HL-60 (cell line): Measurements from ENCODE around the gene PLK2.
A peak's percentile ranks its signal among the peaks of the same experiment; 100 is the strongest.

Experiments
- DNase-seq, 2 experiments: peaks; one replicate each; pipeline ENCODE4 v3.0.0-alpha.2; 2010 to 2020; ENCODE audit warnings: low read depth in 1 of 2, low spot score in 1 of 2
- H3K27ac ChIP-seq: fragments of 250-450 bp; sonication (Bioruptor Pico); replicated peaks from 2 replicates; pipeline ENCODE4 v1.5.1; 2020; ENCODE audit warnings: mild to moderate bottlenecking, moderate library complexity
- H3K27me3 ChIP-seq: fragments of 250-450 bp; sonication (Bioruptor Pico); 2 replicates; pipeline ENCODE4 v1.5.1; 2021; ENCODE audit warnings: mild to moderate bottlenecking, moderate library complexity; ENCODE audit not compliant: insufficient read depth, poor library complexity, severe bottlenecking
- H3K4me3 ChIP-seq: replicated peaks from 2 replicates; pipeline ENCODE4 v1.5.1; 2011; ENCODE audit warnings: mild to moderate bottlenecking, control low read depth, low read length; ENCODE audit not compliant: insufficient read depth
- GABPA ChIP-seq: IDR thresholded peaks from 2 replicates; pipeline ENCODE4 v1.6.1; 2012; ENCODE audit warnings: low read depth
- POLR2AphosphoS5 ChIP-seq: IDR thresholded peaks from 2 replicates; pipeline ENCODE4 v1.6.1; 2012; ENCODE audit warnings: low read depth
- SPI1 ChIP-seq: IDR thresholded peaks from 2 replicates; pipeline ENCODE4 v1.6.1; 2012; ENCODE audit warnings: low read depth, mild to moderate bottlenecking, borderline replicate concordance
- long read RNA-seq: library from polyadenylated mRNA; unstranded; transcript quantifications from one replicate; pipeline ENCODE4 v2.0.0, GENCODE V29; 2020
- TF ChIP-seq, protein P1 (sequence below): IDR thresholded peaks from 2 replicates; pipeline ENCODE4 v1.6.1; 2012; ENCODE audit warnings: low read depth; ENCODE audit not compliant: insufficient replicate concordance
- TF ChIP-seq, protein P2 (sequence below): IDR thresholded peaks from one replicate; pipeline ENCODE4 v1.5.1; 2011; ENCODE audit warnings: low read length, control low read depth, inconsistent platforms; ENCODE audit not compliant: insufficient read depth

Gene PLK2
- long read RNA-seq, partial matches to known transcripts, result 0 of 1 reads
- long read RNA-seq, other reads (novel, unspliced or antisense), result 0 of 1 reads

DNA sequence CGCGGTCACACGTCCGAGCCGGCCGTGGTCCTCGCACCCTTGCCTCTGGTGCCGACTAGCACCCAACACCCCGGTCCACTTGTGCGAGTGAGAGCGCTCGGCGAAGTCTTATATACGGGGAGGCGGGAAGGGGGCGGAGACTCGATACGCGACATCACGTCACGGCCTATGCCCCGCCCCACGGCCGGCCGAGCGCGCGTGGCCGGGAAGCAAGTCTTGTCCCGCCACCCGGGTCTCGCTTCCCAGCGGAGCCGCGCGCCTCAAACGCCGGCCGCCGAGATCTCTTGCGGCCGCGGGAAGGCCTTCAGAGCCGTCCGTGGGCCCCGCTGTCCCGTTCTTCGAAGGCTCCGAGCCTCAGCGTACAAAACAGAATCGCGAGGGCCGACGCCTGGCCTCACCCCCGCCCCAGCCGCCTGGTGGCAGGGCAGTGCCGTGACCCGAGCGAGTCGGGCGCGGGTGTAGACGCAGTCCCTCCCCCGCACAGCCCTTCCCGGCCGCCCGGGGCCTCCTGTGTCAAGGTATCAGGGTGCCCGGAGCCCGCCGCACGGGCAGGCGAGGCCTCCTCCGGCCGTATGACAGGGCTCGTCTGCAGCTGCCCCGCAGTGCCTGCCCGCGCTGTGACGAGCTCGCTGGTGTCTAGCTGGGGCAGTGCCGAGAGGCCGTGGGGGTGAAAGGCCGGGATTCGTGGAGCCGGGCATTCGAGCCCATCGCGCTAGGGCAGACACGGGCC is at the start of gene PLK2:
Gene PLK2, minus strand, starts transcription at position 85 of the 730 bp plus-strand sequence. CDS start 127 bp downstream, outside the sequence.
- Histone ChIP-seq H3K27me3 (no peaks in the 10 kb centered on the region), H3K27ac (peak within 1 kb of the TSS; percentile 49), H3K4me3 (peak within 1 kb of the TSS; percentile 48)
- peak; percentile 49 to 53 for DNase-seq
- TF ChIP-seq, protein P1, sequence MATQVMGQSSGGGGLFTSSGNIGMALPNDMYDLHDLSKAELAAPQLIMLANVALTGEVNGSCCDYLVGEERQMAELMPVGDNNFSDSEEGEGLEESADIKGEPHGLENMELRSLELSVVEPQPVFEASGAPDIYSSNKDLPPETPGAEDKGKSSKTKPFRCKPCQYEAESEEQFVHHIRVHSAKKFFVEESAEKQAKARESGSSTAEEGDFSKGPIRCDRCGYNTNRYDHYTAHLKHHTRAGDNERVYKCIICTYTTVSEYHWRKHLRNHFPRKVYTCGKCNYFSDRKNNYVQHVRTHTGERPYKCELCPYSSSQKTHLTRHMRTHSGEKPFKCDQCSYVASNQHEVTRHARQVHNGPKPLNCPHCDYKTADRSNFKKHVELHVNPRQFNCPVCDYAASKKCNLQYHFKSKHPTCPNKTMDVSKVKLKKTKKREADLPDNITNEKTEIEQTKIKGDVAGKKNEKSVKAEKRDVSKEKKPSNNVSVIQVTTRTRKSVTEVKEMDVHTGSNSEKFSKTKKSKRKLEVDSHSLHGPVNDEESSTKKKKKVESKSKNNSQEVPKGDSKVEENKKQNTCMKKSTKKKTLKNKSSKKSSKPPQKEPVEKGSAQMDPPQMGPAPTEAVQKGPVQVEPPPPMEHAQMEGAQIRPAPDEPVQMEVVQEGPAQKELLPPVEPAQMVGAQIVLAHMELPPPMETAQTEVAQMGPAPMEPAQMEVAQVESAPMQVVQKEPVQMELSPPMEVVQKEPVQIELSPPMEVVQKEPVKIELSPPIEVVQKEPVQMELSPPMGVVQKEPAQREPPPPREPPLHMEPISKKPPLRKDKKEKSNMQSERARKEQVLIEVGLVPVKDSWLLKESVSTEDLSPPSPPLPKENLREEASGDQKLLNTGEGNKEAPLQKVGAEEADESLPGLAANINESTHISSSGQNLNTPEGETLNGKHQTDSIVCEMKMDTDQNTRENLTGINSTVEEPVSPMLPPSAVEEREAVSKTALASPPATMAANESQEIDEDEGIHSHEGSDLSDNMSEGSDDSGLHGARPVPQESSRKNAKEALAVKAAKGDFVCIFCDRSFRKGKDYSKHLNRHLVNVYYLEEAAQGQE, result no peak
- TF ChIP-seq SPI1, result no peak
- TF ChIP-seq, protein P2, sequence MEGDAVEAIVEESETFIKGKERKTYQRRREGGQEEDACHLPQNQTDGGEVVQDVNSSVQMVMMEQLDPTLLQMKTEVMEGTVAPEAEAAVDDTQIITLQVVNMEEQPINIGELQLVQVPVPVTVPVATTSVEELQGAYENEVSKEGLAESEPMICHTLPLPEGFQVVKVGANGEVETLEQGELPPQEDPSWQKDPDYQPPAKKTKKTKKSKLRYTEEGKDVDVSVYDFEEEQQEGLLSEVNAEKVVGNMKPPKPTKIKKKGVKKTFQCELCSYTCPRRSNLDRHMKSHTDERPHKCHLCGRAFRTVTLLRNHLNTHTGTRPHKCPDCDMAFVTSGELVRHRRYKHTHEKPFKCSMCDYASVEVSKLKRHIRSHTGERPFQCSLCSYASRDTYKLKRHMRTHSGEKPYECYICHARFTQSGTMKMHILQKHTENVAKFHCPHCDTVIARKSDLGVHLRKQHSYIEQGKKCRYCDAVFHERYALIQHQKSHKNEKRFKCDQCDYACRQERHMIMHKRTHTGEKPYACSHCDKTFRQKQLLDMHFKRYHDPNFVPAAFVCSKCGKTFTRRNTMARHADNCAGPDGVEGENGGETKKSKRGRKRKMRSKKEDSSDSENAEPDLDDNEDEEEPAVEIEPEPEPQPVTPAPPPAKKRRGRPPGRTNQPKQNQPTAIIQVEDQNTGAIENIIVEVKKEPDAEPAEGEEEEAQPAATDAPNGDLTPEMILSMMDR, result no peak
- no peak for TF ChIP-seq POLR2AphosphoS5
- TF ChIP-seq GABPA, result no peak

GRCh38 chr5:58507715-58508114 is 47.8 kb upstream of the PLK2 start:
- peak in 1 of 2 experiments; percentile 42 for DNase-seq
- TF ChIP-seq POLR2AphosphoS5, result no peak
- TF ChIP-seq SPI1, result peak; percentile 2; the same call in 1 of the 2 replicates
- Histone ChIP-seq H3K27ac (peak overlapping the region; percentile 11; the same call in 1 of the 2 replicates), H3K4me3 (no peak overlapping the region), H3K27me3 (no peaks in the 10 kb centered on the region)

DNA sequence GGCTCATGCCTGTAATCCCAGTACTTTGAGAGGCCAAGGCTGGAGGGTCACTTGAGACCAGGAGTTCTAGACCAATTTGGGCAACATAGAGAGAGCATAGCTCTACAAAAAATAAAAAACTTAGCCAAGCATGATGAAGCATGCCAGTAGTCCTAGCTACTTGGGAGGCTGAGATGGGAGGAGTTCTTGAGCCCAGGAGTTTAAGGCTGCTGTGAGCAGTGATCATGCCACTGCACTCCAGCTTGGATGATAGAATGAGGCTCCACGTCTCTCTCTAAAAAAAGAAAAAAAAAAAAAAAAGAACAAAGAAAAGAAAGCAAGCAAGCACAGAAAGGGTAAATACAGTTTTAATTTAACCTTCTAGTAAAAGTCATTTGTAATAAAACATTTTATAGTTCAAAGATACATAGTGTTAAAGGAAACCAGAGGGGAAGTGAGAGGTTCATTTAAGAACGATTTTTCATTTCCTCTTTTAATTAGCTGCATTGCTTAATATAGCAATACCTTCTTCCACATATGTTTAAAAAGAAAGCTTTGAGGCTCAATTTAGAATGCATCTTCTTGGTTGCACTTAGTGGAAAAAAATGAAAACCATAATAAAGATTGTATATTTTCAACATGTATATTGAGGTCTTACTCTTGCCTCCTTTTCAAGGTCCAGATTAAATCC is 46.2 kb upstream of the PLK2 start:
- TF ChIP-seq GABPA (no peak), SPI1 (peak; percentile 82)
- TF ChIP-seq, protein P2, result no peak
- TF ChIP-seq, protein P1, result no peak
- H3K4me3 ChIP-seq, result no peak overlapping the region
- no peaks in the 10 kb centered on the region for H3K27me3 ChIP-seq
- DNase-seq, result no peak
- H3K27ac ChIP-seq, result peak overlapping the region; percentile 46

- peak in 1 of 2 experiments; percentile 27 for DNase-seq
- Histone ChIP-seq H3K4me3 (no peak overlapping the region), H3K27ac (peak overlapping the region; percentile 46), H3K27me3 (no peaks in the 10 kb centered on the region)
- TF ChIP-seq, protein P2, result no peak
- TF ChIP-seq, protein P1, result no peak
- no peak for TF ChIP-seq POLR2AphosphoS5
- no peak for TF ChIP-seq GABPA
- no peak for TF ChIP-seq SPI1
These were observed 45.6 kb upstream of the PLK2 start for GRCh38 chr5:58505502-58505901.
